GM19043 (cell line): ENCODE measurements around the gene CALN1.
"Not testable (repeated sequence)": the region's sequence is repeated elsewhere in the genome, so short reads cannot be mapped to it uniquely, and the experiment has no call there.

Source experiments
- ATAC-seq: cut with Tn5 transposase; IDR thresholded peaks from one replicate; pipeline ENCODE4 v1.9.1; 2021; ENCODE audit warnings: low read depth; ENCODE audit not compliant: unreplicated experiment

The CALN1 gene

GRCh38 chr7:72211175-72211574 lies 201.0 kb downstream of the CALN1 start:
- ATAC-seq: no peak

GRCh38 chr7:72209006-72209405 lies 203.1 kb downstream of the CALN1 start:
- not testable (repeated sequence) for ATAC-seq

GRCh38 chr7:72196176-72196575 lies 216.0 kb downstream of the CALN1 start:
- no peak for ATAC-seq

GRCh38 chr7:72190919-72191318 lies 221.2 kb downstream of the CALN1 start:
- no peak for ATAC-seq

GRCh38 chr7:72190146-72190545 lies 222.0 kb downstream of the CALN1 start:
- no peak for ATAC-seq

GRCh38 chr7:72187179-72187578 lies 225.0 kb downstream of the CALN1 start:
- no peak for ATAC-seq

GRCh38 chr7:72183835-72184234 lies 228.3 kb downstream of the CALN1 start:
- ATAC-seq: no peak

- ATAC-seq: no peak
These were observed 230.1 kb downstream of the CALN1 start for GRCh38 chr7:72182036-72182435.

- ATAC-seq: no peak
These were observed 235.3 kb downstream of the CALN1 start for GRCh38 chr7:72176875-72177274.

GRCh38 chr7:72170475-72170874 lies 241.7 kb downstream of the CALN1 start:
- no peak for ATAC-seq

- ATAC-seq: no peak
These were observed 248.9 kb downstream of the CALN1 start for GRCh38 chr7:72163271-72163670.

- ATAC-seq: no peak
These were observed 250.6 kb downstream of the CALN1 start for GRCh38 chr7:72161534-72161933.

GRCh38 chr7:72159911-72160310 lies 252.2 kb downstream of the CALN1 start:
- no peak for ATAC-seq

GRCh38 chr7:72156671-72157070 lies 255.5 kb downstream of the CALN1 start:
- no peak for ATAC-seq

- ATAC-seq: no peak
These were observed 259.0 kb downstream of the CALN1 start for GRCh38 chr7:72153132-72153512.

- ATAC-seq: no peak
These were observed 259.7 kb downstream of the CALN1 start for GRCh38 chr7:72152161-72153131.

GRCh38 chr7:72140566-72140965 lies 271.6 kb downstream of the CALN1 start:
- no peak for ATAC-seq

GRCh38 chr7:72127136-72127535 lies 285.0 kb downstream of the CALN1 start:
- no peak for ATAC-seq

GRCh38 chr7:72123913-72124312 lies 288.2 kb downstream of the CALN1 start:
- no peak for ATAC-seq

- no peak for ATAC-seq
These were observed 293.8 kb downstream of the CALN1 start for GRCh38 chr7:72118366-72118765.

GRCh38 chr7:72114129-72114528 lies 298.0 kb downstream of the CALN1 start:
- ATAC-seq: no peak

- ATAC-seq: no peak
These were observed 299.1 kb downstream of the CALN1 start for GRCh38 chr7:72112992-72113391.
